Stimulated activated CD8-positive, alpha-beta memory T cell treated with anti-CD3 and anti-CD28 coated beads, Interleukin-4, amount 100 ng/mL, for 1 hour (primary cell): ENCODE data around the gene TLE4.
A peak's percentile ranks its signal among the peaks of the same experiment; 100 is the strongest.

ENCODE experiments used
- DNase-seq, 2 donors: peaks; one replicate each; pipeline ENCODE4 v3.0.0-alpha.2; 2020; ENCODE audit warnings: low read depth in 2 of 2, low spot score in 1 of 2

The TLE4 gene

GRCh38 chr9:79684711-79685575 lies 113.2 kb downstream of the TLE4 start:
- DNase-seq, result no peak

GRCh38 chr9:79685577-79685976 lies 113.8 kb downstream of the TLE4 start:
- no peak for DNase-seq

- no peak for DNase-seq
Measured at GRCh38 chr9:79686381-79687130, 114.8 kb downstream of the TLE4 start.

DNA sequence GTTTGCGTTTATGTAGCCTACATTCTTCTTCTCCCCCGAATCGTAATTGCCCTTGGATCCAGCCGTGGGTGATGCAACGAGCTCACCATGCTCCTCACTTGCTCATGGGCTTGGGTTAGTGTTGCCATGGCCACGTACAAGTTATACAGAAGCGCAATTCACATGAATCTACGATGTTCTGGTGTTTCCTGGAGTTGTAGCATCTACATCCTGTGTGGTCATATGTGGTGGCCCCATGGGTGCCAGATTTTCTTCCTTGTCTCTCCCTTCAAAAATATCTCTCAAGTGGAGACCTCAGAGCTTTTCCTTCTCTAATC lies 115.3 kb downstream of the TLE4 start:
- no peak for DNase-seq

DNA sequence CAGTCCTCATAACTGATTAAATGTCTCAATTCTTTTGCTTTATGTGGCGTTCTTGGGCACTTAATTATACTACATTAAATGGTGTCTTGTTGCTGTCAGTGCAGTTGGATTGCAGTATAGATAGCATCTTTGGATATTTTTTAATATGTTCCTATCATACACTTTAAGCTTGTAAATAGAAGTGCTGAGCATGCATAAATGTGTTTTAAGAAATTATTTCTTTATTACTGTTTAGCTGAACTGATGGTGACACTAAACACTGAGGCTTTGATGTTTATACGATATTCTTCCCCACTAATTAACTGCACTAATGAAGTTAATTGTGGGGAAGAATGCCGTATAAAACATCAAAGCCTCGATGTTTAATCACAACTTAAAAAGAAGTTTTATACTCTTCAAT lies 116.6 kb downstream of the TLE4 start:
- DNase-seq, result no peak

DNA sequence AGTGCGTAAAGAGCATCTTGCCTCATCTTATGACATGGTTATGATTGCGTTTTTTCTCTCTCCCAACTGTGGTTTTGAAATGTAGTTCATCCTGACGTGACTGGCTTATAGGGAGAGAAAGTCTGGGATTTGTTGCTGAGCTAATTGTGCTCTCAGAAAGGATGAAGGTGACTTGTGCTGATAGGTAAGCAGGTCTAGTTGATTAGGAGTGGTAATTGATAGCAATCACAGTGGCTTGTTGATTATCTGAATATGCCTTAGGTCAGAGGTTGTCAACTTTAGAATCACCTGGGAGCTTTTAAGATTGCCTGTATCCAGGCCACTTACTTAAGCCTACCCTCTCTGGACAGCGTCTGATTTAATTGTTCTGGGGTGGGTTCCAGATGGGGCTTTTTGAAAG lies 117.8 kb downstream of the TLE4 start:
- no peak for DNase-seq

DNA sequence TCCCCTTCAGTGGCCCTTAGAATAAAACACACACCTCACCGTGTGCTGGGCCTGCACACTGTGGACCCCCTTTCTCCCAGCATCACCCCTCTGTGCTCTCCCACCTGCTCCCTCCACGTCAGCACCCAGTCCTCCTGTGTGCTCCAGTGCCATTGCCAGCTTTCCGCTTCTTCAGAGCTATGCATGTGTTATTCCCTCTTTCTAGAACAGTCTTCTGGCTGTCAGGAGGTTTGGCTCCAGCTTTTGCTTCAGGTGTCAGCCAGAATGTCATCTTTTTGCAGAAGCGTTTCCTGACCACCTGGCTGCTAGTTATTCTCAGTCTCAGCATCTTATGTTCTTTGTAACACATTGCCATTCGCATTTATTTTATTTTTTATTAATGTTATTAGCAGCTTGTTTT lies 119.7 kb downstream of the TLE4 start:
- DNase-seq, result no peak

DNA sequence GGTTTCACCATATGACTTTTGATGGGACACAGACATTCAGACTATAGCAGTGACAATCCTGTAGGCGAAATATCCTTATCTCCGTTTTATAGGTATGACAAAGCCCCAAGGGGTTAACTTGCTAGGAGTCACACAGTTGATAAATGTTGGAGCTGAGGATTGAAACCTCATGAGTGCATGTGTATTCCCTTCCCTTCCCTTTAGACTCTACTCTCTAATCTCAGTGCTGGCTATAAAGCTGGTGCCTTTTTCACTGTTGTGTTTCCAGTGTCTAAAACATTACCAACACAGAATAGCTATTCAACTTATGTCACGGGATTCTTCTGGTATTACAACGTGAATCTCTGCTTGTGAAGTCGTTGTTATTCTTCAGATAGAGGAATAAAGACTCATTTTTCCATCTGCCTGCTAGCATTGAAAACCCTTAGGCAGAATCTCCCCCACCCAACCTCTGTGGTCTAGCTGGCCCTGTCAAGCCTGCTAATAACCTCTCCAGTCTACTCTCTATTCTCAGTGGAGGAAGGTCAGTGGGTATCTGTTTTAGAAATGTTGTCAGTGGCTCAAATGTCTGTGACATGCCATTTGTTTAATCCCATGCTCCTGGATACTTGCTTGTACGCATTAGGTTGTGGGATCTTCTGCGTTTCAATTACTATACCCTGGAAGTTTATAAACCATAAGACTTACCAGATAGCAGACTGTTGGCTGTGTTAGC lies 121.2 kb downstream of the TLE4 start:
- no peak for DNase-seq

DNA sequence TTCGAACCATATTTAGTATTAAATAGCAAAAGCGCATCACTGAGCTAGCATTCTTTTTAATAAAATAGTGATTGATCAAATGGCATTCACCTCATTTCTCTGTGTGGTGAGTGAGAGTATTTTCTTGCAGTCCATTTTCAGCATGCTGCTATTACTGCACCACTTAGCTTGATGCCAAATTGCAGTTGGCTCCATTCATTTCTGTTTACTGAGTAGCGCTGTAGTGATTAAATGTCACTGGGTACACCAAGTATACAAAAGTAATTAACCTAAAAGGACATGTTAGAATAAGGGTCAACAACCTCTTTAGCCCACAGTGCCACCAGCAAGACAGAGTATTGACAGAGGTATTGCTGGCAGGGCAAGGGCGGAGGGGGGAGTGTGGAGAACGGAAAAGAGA lies 122.0 kb downstream of the TLE4 start:
- DNase-seq, result no peak

- DNase-seq, result no peak
Measured at GRCh38 chr9:79694208-79694607, 122.4 kb downstream of the TLE4 start.

DNA sequence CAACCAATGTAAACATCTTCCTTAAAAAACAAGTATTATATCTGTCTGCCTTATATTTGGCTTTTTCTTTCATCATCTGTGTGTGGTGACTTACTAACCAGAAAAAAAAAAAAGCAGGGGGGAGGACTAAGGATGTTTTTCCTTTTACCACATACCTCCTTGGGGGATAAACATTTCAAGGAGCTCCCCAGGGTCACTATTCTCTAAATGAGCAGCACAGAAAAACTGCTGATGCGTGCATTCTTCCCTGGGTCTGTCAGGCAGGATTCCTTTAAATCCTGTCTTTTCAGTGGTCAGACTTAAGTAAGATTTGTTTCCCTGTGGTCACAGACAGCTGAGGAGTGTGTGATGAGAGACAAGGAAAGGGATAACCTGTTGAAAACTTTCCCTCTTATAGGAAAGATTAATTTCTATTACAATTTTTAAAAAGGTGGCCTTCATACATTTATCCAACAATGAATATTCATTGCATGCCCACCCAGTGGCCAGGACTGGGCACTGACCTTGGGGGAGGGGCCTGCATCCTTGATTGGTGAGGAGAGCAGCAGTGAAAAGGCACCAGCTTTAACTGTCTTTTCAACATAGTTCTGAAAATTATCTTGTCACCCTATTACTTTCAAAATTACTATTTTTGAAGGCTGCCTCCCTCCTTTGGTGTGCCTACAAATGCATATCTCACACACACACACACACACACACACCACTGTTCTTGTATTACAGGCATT lies 123.1 kb downstream of the TLE4 start:
- no peak for DNase-seq

DNA sequence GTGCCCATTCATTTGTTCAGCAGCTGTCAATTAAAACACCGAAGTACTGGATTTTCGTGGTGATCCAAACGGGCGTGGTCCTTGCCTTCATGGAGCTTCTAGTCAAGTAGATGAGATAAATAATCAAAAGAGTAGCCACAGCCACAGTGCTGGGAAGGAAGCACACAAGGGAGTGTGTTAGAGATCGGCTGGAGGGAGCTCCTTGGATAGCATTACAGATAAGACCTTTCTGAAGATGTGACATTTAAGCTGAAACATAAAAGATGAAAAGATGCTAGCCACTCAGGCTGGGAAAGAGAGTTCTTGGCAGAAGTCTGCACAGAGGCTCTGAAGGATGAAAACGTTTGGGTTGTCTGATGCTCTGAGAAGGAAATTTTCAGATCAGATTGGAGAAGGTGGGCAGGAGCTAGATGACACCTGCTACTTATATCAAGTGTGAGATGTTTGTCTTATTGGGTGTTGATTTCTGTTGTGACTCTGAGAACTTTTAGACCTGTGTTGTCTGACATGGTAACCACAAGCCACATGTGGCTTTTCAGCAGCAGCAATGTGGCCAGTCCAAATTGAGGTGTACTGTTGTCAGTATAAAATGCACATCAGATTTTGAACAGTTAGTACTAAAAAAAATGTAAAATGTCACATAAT lies 123.9 kb downstream of the TLE4 start:
- DNase-seq, result peak in 1 of 2 donors; percentile 10

GRCh38 chr9:79698967-79699366 lies 127.2 kb downstream of the TLE4 start:
- DNase-seq, result no peak

GRCh38 chr9:79699479-79699878 lies 127.7 kb downstream of the TLE4 start:
- no peak for DNase-seq

- no peak for DNase-seq
Measured at GRCh38 chr9:79700607-79701360, 129.0 kb downstream of the TLE4 start.

- DNase-seq, result no peak
Measured at GRCh38 chr9:79701651-79702050, 129.9 kb downstream of the TLE4 start.

GRCh38 chr9:79705704-79706103 lies 133.9 kb downstream of the TLE4 start:
- DNase-seq, result no peak

- DNase-seq, result no peak
Measured at GRCh38 chr9:79706512-79706911, 134.7 kb downstream of the TLE4 start.

GRCh38 chr9:79707589-79707988 lies 135.8 kb downstream of the TLE4 start:
- DNase-seq, result no peak

DNA sequence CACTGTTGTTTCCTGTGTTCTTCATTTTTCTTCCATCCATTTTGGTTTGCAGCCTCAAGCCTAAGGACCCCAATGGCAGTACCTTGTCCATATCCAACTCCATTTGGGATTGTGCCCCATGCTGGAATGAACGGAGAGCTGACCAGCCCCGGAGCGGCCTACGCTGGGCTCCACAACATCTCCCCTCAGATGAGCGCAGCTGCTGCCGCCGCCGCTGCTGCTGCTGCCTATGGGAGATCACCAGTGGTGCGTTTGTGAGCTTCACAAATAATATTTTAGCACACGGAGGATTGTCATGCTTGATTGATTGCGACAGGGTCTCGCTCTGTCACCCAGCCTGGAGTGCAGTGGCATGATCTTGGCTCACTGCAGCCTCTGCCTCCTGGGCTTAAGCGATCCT lies 136.8 kb downstream of the TLE4 start:
- DNase-seq, result no peak
